KG1 (cell line): ENCODE results near the gene CTU2.

Source experiments
- DNase-seq: peaks from one replicate; lab custom pipeline; 2025; lab: John Stamatoyannopoulos, UW

CTU2 gene

DNA sequence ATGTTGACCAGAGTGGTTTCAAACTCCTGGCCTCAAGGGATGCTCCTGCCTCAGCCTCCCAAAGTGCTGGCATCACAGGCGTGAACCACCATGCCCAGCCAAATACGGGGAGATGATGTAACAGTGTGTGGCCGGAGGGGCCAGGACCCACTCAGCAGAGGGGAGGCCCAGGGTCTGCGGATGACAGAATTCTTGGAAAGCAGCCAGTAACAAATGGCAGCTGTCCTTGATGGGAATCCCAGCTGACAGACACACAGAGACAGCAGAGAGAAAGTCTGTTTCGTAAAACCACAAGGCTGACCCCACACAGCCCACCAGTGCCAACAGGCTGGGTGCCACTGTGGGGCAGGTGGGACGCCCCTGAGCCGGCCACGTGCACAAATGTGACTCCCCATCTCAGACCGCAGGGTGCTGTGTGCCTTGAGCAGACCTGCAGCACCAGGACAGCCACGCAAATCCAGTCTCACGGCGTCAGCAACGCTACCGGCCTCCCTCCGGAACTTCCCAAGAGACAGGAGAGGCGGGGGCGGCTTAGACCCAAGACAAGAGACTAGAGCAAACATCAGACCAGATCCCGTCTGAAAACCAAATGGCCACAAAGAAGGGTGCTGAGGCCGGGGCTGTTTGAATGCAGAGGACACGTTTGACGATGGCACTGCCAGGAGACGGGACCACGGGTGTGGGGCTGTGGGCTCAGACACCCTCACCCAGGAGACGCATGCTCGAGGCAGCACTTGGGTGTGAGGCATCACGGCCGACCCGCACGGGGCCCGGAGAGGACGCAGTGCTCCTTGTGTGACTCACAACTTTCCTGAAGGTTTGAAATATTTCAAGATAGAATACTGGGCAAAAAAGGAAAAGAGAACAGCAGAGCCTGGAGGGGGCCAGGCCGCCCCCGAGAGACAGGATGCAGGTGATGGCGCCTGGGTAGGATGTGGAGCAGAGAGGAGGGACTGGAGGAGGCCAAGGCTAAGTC is 24.6 kb downstream of the CTU2 start:
- DNase-seq, result no peak

DNA sequence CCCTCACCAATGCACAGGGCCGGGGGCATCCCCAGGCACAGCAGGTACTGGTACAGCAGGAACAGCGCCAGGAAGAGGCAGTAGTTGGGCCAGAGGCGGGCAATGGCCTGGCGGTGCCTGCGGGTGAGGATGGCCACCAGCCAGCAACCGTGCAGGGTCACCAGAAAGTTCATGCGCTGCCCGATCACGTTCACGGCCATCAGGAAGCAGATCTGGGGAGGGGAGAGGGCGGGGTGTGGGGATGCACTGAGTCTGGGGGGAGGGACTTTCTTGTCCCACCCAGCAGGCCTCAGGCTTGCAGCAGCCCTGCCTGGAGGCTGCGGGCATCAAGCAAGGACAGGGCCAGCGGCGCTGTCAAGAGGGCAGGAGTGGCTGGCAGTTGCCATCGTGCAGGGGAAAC is 25.4 kb downstream of the CTU2 start:
- no peak for DNase-seq

DNA sequence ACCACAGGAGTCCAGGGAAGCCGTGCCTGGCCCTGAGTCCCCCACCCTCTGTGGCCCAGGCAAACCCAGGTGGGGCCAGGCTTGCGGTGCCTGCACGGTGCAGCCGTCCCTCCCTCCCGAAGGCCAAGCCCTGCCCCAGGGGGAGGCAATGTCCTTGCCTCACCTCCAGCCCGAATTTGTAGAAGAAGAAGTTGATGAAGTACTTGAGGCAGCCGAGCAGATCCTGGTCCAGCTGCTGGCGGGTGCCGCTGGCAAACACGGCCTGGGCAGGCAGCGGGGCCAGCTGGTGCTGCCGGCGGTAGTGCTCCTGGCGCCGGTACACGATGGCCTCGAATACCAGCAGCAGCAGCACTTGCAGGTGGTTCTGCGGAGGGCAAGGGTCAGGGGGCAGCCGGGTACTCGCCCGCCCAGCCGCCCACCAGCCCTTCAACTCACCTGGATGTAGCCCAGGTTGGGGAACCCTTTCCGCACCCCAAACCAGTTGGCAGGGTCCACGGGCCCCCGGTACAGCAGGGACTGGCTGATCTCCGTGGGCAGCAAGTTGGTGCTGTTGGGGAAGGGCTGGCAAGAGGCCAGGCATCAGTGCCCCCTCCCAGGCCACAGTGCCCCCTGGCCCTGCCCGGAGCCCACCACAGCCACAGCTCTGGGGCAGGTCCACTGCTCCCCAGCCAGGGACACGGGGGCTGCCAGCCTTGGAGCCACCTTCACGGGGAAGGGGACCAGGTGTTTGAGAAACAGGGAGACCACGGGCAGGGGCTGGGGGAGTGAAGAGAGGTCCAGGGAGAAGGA is 26.1 kb downstream of the CTU2 start:
- no peak for DNase-seq

DNA sequence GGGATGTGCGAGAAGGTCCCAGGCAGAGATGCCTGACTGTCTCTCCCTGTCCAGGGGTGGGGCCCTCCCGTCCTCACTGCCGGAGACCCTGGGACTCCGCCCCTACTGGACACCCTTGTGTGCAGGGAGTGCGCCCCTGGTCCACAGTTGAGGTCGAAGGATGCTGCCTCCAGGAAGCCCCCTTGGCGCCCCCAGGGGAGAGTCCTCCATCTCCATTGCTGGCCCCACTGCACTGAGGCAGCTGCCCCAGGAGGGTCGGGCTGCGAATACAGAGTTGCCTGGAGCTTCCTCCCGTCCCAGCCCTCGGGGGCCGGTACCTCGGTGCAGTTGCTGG is 26.6 kb downstream of the CTU2 start:
- no peak for DNase-seq

DNA sequence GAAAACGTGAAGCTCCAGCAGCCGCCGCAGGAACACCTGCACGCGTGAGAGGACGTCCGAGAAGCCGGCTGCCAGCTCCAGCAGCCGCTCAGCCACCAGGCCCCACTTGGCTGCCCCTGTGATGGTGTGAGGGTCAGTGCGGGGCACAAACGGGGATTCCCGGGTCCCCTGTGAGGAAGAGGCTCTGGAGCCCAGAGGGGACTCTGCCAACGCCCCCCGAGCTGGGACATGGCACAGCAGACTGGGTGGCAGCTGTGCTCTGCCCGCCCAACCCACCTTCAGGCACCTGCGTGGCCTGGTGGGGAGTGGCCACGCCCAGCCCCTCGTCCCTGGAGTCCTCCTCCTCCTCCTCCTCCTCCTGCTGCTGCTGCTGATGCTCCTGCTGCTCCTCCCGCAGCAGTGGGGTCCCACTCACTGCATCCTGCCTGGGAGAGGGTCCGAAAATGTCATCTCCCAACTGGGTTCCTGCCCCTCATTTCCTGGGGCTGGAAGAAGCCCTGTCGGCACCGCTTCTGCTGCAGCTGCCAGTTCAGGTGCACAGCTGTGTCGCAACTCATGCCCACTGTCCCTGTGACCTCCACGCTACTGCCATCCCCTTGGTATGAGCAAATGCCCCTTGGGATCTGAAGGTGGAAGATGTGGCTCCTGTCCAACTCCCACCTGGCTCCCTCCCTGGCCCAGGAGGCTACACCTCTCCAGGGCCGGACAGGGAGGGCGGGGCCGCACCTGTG is 27.5 kb downstream of the CTU2 start:
- DNase-seq, result no peak

DNA sequence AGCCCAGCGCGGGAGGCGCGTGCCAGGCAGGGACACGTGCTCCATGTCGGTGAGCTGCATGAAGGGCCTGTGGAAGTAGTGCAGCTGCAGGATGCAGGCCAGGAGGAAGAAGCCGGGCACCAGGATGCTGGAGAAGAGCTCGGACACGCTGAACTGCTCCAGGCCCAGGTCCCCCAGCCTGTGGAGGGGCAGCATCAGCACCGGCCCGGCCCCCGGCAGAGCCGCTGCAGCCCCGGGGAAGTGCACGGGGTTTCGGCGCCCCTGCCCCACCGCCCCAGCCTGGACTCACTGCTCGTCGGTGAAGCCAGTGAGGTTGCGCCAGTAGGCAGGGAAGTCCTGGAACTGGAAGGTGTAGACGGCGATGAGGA is 28.0 kb downstream of the CTU2 start:
- DNase-seq, result no peak

DNA sequence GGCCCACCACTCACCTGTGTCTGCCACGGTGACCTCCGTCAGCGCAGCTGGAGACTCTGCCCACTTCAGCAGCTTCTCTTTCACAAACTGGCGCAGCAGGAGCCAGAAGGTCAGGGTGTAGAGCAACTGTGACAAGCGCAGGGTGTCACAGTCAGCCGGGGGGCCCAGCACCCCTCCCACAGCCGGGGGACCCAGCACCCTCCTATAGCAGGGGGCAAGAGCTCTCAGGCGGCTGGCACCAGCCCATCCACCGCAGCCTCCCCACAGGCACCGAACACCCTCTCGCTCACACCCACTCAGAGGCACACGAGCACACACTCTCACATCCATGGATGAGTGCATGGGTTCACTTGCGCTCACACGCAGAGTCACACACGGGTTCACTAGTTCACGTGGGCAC is 28.8 kb downstream of the CTU2 start:
- DNase-seq, result no peak

DNA sequence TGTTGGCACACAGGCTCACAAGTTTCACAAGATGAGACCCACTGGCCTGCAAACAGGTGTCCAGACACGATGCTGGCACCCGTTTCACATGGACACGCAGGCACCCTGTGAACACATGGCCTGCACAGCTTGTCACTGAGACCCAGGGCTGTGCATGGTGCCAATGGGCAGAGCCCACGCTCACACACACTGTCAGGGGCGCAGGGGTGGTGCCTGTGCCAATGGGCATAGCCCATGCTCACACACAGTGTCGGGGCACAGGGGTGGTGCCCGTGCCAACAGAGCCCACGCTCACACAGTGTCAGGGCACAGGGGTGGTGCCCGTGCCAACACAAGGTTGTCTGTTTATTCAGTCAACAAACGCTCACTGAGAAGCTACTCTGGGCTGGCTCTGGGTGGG is 29.3 kb downstream of the CTU2 start:
- no peak for DNase-seq

DNA sequence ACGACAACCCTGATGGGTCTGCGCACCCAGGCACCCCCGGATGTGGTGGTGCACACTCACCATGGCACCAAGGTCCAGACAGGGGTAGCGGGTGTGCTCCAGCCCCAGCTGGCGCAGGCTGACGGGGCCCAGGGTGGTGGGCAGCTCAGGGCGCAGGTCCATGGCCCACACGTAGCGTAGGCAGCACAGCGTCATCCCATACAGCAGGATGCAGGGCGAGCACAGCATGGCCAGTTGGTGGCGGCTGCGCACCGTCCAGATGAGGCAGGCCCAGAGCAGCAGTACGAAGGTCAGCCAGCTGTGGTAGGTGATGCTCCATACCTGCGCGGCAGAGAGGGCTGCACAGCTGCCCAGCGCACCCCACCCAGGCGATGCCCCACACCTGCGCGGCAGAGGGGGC is 29.8 kb downstream of the CTU2 start:
- DNase-seq, result no peak

DNA sequence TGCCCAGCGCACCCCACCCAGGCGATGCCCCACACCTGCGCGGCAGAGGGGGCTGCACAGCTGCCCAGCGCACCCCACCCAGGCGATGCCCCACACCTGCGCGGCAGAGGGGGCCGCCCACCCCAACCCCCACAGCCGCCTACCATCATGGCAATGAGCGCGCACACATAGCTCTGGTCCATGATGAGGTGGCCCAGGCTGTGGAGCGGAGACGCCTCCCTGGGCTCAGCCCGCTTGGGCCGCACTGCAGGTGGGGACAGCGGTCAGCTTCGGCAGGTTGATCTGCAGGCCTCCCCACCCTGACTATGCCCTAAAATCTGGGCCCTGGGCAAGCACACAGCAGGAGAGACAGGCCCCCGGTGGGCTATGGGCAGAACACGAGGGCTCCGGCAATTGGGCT is 30.2 kb downstream of the CTU2 start:
- DNase-seq, result no peak

DNA sequence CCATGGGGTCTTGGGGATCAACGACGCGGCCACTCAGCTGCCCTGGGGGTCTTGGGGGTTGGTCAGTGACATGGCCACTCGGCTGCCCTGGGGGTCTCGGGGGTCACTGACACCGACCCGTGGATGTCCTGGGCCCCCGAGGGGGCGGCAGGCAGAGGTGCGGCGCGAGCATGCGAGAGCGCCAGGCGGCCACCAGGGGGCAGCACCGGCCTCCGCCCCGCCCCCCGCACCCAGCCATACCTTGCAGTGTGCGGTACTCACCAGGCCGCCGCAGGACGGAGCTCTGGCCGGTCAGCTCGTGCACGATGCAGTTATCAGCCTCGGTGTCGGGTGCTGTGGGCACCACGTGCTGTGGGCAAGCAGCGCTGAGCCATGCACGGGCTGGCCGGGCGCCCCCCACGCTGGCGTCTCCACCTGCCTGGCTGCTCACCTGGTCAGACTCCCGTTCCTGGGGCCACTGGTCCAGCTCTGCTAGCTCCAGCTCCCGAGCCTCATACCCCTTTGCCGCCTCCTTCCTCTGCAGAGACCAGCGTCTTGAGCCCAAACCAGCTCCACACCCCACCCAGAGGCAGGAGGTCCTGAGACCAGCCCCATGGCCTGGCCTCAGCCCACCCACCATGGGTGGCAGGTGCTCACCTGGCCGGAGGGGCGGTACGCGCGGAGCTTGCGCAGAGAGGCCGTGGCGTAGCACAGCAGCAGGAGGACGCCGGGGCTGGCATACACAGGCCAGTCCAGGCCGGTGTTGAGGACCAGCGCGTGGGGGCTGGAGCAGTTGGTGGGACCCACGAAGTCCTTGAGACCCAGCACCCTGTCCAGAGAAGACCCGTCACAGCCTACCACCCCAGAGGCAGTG is 31.2 kb downstream of the CTU2 start:
- DNase-seq, result peak; percentile 9

DNA sequence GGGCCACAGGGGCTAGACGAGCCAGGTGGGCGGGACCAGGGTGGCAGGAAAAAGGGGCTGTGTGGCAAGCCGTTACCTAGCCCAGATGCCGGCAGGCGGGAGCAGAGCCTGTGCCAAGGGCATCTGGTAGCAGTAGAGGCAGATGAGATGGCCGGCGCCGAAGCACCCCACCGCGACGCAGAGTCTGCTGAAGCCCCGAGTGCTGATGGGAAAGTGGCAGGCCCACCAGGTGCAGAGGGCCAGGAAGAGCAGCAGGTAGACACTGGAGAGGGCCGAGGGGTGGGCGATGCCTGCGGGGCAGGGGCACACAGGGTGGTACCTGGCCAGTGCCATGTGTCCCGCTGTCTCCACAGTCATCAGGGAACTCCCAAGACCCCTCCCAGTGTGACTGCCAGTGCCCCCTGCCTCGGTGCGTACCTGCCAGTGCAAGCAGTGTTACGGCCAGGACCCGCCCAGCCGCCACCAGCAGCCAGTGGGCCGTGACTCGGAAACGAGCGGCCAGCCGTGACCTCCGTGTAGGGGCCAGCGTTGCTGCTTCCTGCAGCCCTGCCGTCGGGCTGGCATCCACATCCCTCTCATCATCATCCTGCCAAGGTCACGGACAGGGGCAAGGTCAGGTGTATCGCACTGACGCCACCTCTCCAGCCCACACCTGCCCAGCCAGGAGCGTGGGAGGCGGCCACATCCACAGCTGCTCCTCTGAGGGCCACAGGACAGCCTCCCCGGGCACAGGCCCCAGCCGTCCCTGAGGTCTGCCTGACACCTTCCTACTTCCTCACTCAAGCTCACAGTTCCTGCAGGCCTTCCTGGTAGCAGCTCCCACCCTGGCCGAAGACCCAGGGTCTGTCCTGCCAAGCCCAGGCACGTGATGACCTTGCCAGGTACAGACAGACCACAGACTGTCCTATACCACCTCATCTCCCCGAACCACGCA is 32.1 kb downstream of the CTU2 start:
- DNase-seq, result no peak

DNA sequence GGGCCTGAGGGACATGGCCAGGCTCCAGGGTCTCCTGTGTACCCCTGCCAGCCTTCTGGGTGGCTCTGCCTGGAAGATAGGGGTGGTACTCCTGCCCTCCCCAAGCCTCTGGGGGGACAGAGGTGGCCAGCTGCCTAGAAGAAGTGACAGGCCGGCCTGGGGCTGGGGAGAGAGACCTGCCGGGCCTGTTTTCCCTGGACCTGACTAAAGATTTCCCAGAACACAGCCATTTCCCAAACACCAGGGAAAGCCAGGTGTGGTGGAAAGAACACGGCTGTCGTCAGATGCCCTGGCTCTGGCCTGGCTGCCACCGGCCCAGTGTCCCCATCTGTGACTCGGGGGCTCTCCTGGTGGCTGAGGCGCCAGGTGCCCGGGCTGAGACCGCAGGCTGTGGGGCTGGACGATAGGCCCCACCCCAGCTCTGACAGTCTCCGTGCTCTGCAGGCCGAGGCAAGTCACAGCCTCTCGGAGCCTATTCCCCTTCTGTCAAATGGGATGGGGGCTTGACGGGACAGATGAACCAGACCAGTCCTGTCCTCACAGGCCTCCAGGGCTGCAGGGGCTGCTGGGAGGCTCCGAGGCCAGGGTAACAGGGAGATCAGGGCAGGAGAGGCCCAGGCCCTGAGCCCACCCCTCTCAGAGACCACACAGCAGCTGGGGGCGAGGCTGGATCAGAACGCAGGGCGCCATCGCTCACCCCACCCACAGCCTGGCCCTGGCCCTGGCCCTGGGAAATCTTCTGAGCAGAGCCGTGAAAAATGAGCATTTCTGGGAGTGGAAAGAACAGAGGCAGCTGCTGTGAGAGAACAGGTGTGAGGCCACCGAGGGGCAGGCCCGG is 33.1 kb downstream of the CTU2 start:
- DNase-seq, result no peak

DNA sequence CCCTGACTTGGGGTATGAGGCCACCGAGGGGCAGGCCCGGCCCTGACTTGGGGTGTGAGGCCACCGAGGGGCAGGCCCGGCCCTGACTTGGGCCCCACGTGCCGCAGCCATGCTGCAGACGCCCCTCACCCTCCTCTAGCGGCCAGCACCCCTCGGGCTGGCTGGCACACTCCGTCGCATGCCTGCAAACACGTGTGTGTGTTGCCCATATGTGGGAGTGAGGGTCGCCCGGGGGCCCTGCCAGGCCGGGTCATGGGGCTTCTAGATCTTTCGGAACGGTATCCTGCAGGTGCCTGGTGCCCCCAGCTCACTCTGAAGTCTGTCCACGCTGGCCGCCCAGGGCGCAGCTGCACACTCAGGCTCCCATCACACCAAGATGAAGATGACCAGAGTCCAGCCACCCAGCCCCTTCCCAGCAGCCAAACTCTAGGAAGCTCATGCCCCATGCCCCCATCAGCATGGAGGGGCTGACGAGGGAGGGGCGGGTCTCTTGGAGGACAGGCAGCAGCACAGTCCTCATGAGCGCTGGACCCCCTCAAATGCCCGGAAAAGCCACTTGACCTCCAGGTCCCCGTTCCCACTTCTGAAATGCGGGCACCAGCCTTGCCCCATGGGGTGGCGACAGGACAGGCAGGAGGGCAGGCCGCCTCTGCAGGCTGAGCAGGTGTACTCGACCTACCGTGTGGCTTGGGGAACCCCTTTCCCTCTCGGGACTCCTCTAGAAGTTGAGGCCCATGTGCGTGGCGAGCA is 33.8 kb downstream of the CTU2 start:
- DNase-seq, result no peak

DNA sequence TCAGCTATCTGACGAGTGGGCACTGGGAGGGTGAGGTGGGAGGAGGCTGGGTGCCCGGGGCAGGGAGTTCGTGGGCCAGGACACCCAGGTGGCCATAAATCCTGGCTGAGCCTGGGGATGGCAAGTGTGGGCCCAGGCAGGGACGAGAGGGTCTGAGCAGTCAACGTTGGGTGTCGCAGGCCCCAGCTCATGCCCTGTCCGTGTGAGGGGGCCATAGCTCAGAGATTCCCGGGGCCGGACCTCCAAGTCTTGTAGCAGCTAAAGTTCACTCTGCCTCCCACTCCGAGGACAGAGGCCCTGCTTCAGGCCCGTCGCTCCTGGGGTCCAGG is 34.4 kb downstream of the CTU2 start:
- no peak for DNase-seq

DNA sequence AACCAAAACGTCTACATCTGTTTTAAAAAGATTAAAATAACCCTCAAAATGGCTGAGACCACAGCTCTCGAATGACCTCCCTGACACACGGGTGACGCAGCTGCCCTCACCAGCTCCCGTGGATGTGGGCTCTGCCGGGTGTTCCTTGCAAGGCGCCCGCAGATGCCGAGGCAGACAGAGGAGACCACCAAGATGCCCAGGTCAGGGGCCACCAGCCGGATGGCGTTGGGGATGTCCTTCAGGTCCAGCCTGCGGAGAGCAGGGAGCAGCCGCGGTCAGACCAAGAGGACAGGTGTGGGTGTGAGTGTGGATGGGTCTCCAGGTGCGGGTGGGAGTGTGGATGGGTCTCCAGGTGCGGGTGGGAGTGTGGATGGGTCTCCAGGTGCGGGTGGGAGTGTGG is 35.1 kb downstream of the CTU2 start:
- no peak for DNase-seq

DNA sequence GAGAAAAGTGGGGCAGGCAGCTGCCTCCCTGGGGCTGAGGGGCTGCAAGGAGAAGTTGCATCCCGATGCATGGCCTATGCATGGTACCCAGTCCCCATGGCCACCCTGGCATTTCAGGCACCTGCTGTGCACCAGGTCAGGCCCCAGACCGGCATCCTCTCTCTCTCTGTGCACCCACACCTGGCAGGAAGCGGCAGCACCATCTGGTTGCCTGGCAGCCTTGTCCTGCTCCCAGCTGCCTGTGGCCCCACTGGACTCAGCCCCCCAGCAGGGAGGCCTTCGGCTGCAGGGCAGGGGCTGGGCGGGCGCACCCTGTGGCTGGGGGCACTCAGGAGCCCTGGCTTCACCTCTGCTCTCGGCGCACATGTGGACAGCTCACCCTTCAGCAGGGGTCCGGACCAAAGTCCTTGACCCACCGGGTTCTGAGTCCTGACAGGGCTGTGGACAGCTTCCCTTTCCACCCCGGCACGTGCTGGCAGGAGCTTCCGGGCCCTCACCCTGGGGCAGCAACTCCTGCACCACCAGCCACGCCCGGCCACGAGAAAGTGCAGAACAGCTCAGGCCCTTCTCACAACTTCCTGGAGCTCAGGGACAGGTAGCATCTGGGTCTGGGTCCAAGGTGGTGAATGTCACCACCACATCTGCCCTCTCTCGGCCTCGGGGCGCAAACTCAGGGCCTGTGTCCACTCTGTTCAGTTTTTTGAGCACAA is 36.7 kb downstream of the CTU2 start:
- DNase-seq, result no peak
